NCI-H2196 treated with DMSO at 0.1 percent for 48 hours (cell line): ENCODE results near the gene EPN3.
A peak's percentile ranks its signal among the peaks of the same experiment; 100 is the strongest.

ENCODE experiments used
- DNase-seq: peaks from one replicate; lab custom pipeline; 2025; ENCODE audit not compliant: unreplicated experiment; lab: John Stamatoyannopoulos, UW

The EPN3 gene

GRCh38 chr17:50533720-50534148 lies 1.2 kb downstream of the EPN3 start:
- DNase-seq, result peak; percentile 83

- DNase-seq, result no peak
Observed at GRCh38 chr17:50534222-50534978, 1.9 kb downstream of the EPN3 start.

- no peak for DNase-seq
Observed at GRCh38 chr17:50534979-50535326, 2.4 kb downstream of the EPN3 start.

GRCh38 chr17:50535407-50535806 lies 2.9 kb downstream of the EPN3 start:
- DNase-seq, result no peak

GRCh38 chr17:50536683-50537646 lies 4.4 kb downstream of the EPN3 start:
- no peak for DNase-seq

GRCh38 chr17:50537721-50538548 lies 5.4 kb downstream of the EPN3 start:
- no peak for DNase-seq

- DNase-seq, result no peak
Observed at GRCh38 chr17:50538549-50539410, 6.2 kb downstream of the EPN3 start.

GRCh38 chr17:50539762-50540559 lies 7.4 kb downstream of the EPN3 start:
- peak; percentile 39 for DNase-seq

GRCh38 chr17:50540560-50541401 lies 8.2 kb downstream of the EPN3 start:
- DNase-seq, result no peak

- DNase-seq, result no peak
Observed at GRCh38 chr17:50541402-50541715, 8.8 kb downstream of the EPN3 start.

GRCh38 chr17:50541716-50542688 lies 9.5 kb downstream of the EPN3 start:
- peak; percentile 53 for DNase-seq

GRCh38 chr17:50542795-50543774 lies 10.6 kb downstream of the EPN3 start:
- peak; percentile 60 for DNase-seq

- DNase-seq, result no peak
Observed at GRCh38 chr17:50544516-50544915, 12.0 kb downstream of the EPN3 start.

- no peak for DNase-seq
Observed at GRCh38 chr17:50545311-50545710, 12.8 kb downstream of the EPN3 start.

GRCh38 chr17:50546701-50547034 lies 14.1 kb downstream of the EPN3 start:
- no peak for DNase-seq

- DNase-seq, result peak; percentile 86
Observed at GRCh38 chr17:50547035-50547735, 14.7 kb downstream of the EPN3 start, which contains the start of gene SPATA20. Gene SPATA20 (plus strand): TSS chr17:50547174. CDS start chr17:50547209, 35 bp downstream.
